Measurements from ENCODE around the gene MATN4.
"Not testable (repeated sequence)": the region's sequence is repeated elsewhere in the genome, so short reads cannot be mapped to it uniquely, and the experiment has no call there.

The MATN4 gene, protein sequence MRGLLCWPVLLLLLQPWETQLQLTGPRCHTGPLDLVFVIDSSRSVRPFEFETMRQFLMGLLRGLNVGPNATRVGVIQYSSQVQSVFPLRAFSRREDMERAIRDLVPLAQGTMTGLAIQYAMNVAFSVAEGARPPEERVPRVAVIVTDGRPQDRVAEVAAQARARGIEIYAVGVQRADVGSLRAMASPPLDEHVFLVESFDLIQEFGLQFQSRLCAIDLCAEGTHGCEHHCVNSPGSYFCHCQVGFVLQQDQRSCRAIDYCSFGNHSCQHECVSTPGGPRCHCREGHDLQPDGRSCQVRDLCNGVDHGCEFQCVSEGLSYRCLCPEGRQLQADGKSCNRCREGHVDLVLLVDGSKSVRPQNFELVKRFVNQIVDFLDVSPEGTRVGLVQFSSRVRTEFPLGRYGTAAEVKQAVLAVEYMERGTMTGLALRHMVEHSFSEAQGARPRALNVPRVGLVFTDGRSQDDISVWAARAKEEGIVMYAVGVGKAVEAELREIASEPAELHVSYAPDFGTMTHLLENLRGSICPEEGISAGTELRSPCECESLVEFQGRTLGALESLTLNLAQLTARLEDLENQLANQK

DNA sequence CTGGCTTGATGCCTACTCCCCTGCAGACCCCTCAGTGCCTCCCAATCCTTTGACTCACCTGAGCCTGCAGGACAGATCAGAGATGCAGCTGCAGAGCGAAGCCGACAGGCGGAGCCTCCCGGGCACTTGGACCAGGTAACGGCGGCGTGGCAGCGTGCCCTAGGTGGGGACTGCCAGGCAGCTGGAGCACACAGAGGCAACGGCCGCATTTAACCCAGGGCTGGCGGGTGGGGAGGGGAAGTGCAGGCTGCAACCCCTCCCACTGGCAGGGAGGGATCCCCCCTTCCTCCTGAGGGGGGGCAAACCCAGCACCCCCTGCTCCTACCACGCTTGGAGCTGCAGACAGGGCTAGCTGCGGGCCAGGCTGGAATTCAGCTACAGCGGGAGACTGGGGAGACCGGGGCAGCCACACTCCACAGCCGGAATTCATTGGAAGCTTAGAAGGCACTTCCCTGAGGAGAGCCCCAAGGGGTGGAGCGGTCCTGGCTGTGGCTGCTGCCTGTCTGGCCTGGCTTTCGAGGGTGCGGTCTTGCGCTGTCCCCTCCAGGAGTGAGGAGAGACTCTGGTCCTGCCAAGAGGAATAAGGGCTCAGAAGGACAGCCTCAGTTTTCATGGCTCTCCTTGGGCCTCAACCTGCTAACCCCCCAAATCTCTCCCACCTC lies at the start of gene MATN4:
Gene MATN4, minus strand, starts transcription at position 183 of the 662 bp plus-strand sequence. CDS start 2,717 bp downstream, outside the sequence.
- no peak for DNase-seq (ENCODE audit: extremely low read depth in 1 of 2, low read depth in 1 of 2)

DNA sequence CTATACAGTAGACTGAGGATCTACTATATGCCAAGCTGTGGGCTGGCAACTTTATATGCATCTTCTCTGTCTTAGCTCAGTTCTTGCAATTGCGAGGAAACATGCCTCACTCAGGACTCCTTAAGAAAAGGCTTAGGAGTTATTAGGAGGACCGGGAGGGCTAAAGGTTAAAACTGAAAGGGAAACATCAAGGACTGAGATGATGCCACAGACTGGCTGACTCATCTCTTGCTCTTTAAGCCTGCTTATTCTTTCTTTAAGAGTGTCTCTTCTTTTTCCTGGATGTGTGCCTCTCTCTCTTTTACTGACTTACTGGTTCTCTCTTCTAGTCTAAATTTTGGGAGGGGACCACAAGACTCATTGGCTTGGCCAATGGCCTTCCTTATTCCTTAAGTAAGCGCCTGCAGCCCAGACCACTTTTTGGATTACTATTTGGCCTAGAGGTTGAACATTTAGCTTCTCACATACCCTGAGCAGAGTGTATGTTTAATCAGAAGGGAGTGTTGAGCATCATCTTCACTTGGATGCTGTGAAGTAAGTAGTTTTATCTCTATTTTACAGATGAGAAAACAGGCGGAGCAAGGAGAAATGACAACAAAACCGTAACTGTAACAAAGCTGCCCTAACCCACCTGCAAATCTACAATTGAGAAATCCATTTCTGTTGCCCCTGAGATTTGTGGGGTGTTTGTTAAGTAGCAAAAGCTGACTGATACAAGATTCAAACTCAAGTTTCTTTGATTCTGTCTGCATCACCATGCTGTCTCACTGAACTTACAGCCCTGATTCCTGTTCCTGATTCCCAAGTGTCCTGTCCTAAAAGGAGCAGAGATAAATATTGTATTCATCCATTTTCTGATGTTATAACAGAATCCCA lies 47.3 kb upstream of the MATN4 start:
- no peak for DNase-seq (ENCODE audit: extremely low read depth in 1 of 2, low read depth in 1 of 2)

DNA sequence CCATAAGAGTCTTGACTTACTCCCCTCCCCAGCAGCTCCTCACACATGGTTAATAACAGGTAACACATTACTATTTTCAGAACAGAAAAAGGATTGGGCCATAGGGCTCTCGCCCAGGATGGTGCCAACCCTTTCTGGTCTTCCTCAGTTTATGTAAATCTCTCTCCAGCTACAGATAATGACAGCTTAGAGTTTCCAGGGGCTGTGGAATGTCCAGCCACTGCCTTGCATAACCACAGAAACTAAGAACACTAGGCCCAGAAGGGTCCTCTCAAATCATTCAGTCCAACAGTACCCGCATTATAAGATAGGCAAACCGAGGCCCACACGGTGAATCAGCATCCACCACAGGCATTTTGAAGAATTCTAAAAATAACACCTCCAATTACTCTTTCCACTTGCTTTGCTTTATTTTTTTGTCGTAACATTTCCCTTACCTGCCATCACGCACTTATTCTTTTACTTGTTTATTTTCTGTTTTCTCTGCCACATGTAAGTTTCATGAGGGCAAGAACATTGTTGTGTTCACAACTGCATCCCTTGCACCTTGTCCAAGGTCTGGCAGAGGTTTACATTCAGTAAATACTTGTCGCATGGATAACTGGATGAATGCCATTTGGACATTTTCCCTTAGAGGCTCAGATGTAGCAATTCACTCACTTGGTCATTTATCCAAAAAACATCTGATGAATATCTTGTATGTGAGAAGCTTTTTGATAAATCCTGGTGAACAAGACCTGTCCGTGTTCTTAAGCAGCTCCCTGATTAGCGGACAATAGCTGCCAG lies 46.5 kb upstream of the MATN4 start:
- no peak for DNase-seq (ENCODE audit: extremely low read depth in 1 of 2, low read depth in 1 of 2)

DNA sequence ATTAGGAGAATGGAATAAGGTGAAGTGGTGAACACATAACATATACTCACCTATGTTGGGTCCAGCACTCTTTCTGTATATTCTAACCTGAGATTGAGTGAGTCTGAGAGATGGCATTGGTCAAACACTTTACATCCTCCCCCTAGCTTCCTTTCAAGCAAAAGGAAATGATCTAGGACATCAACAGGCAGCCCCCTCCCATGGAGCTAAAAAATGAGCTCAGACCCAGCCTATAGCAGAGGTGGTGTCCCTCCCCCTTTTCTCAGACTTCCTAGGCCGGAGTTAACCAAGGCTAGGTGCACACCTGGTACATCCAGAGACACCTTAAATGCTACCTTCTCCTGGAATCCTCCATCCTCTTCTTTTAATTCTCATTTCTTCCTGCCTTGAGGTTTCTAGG lies 45.6 kb upstream of the MATN4 start:
- DNase-seq (ENCODE audit: extremely low read depth in 1 of 2, low read depth in 1 of 2): no peak

DNA sequence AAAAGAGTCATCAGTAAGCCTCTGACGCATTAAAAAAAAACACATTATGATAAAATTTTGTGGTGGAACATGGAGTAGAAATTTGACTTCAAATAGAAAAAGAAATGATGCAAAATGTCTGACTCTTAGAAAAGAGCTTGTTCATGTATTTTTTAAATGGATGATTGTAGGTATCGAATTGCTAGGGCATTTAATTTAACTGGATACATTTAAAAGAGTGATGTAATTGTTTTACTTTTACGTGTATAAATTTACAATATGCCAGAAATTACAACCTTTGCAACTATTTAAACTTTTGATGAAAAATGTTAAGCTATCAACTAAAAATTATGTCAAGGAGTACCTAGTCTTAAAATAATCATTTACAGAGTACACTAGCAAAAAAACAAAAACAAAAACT lies 44.6 kb upstream of the MATN4 start:
- DNase-seq (ENCODE audit: extremely low read depth in 1 of 2, low read depth in 1 of 2): no peak

DNA sequence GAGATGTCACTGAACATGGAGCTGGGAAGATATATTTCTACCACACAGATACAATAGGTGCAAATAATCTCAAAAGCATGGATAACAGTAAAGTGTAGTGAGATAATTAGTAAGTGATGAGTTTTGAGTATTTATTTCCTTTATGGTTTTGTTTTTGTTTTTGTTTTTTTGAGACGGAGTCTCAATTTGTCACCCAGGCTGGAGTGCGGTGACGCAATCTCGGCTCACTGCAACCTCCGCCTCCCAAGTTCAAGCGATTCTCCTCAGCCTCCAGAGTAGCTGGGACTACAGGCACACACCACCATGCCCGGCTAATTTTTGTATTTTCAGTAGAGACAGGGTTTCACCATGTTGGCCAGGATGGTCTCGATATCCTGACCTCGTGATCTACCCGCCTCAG lies 42.7 kb upstream of the MATN4 start:
- not testable (repeated sequence) for DNase-seq (ENCODE audit: extremely low read depth in 1 of 2, low read depth in 1 of 2)

DNA sequence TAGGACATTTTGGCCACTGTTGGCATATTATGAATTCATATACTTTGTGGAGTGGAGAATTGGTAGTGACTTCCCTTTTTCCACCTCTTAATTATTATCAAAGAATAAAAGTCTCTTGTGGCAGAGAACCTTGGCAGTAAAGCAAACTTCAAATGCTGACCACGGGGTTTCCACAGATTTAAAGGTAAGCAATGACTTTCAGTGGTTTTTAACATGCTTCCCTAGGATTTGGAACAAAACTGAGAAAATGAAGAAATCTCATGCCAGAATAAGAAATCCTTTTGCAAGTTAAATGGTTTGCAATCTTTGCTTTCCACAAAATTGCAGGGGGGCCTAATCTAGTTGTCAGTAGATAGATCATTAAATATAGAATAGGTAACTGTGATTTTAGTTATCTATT lies 42.1 kb upstream of the MATN4 start:
- DNase-seq (ENCODE audit: extremely low read depth in 1 of 2, low read depth in 1 of 2): no peak

DNA sequence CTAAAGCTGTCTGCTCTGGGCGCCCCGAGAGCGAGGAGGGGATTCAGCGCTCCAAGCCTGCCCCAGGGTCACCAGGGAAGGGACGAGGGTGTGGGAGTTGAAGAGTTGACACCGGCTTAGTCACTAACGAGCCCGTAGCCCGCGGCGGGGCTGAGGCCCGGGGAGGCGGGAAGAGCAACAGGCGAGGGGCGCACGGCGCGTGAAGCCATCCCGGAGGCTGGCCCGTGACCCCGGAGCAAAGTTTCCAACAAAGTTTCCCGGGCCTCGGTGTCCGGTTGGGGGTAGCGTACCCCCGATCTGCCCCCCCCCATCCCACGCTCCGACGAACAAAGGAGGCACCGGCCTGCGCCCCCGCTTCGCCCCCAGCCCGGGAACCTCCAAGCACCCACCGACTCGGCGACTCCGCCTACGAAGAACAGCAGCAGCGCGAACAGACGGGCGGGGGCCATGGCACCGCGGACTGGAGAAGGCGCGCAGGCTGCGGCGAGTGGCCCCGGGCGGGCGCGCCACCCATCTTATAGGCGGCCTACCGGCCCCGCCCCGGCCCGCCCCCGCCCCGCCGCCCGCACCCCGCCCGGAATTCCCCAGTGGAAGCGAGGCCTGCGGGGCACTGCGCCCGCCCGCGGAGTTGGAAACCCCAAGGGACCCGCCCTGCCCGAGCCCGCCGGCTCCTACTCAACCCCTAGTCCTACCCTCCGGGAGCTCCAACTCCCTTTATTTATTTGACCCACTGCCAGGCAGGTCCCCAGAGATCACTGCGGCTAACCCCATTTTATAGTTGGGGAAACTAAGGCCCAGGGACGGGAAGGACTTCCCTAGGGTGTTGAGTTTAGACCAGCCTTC lies 40.1 kb upstream of the MATN4 start, which contains the start of gene SDC4:
Gene SDC4, minus strand, starts transcription at position 489 of the 843 bp plus-strand sequence. Its CDS starts 40 bp downstream, at position 449.
- peak in 1 of 2 donors; percentile 49 for DNase-seq (ENCODE audit: extremely low read depth in 1 of 2, low read depth in 1 of 2)

DNA sequence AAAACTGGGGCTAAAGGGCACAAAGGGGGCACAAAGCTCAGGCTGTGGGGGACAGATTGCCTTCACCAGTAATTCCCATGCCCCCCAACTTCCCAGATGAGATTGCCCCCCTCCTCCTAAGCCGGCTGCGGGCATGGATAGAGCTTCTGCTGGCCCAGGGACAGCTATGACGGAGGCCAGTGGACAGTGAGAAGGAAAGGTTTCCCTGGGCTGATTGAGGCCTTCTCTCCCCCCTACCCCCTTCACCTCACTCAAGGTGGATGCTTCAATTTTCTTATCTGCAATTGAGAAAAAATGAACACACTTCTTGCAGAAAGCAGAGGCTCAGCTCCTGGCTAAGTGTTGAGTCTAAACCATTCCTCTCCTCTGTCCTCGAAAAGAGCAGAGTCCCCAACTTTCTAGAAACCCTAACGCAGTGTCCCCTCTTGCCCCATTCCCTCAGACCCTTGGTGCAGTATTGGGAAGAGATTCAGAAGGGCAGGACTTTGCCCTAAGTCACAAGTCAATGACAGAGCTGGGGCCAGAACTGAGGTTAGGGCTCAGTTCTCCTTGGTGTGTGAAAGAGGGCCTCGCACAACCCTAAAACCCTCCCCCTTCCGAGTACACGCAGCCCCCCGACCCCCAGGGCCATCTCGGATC lies 39.3 kb upstream of the MATN4 start:
- no peak for DNase-seq (ENCODE audit: extremely low read depth in 1 of 2, low read depth in 1 of 2)

DNA sequence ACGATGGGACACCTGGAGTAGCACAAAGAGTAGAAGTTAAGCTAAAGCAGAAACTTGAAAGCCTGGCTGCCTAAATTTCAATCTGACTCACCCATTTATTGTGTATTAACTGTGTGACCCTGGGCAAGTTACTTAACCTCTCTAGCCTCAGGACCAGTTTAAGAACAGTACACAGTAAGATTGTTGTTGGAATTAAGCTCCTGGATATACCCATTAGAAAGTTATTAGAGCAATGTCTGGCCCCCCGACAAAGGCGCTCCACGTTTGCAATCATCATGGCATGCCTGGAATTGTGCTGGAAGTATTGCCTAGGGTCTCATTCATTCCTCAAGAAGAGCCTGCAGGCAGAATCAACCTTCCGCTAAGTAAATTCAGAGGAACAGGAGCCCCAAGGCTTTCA lies 38.8 kb upstream of the MATN4 start:
- no peak for DNase-seq (ENCODE audit: extremely low read depth in 1 of 2, low read depth in 1 of 2)

DNA sequence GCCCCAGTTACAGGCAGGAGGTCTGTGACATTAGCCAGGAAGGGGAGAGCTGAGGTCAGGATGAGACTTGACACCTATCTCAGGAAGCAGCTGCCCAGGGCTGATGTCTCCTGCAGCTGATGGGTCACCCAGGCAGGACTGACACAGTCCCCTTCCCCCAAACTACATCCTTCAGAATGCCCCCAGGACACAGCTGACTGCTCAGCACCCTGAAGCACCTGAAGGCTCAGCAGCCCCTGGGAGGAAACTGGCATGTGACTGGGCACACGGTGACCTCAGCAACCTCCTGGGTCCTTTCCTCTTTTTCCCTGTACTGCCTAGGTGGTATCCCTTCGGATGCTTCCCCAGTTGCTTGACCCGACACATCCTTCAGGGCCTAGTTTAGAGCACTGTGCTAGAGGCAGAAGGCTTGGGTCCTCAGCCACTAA lies 38.2 kb upstream of the MATN4 start:
- DNase-seq (ENCODE audit: extremely low read depth in 1 of 2, low read depth in 1 of 2): no peak

DNA sequence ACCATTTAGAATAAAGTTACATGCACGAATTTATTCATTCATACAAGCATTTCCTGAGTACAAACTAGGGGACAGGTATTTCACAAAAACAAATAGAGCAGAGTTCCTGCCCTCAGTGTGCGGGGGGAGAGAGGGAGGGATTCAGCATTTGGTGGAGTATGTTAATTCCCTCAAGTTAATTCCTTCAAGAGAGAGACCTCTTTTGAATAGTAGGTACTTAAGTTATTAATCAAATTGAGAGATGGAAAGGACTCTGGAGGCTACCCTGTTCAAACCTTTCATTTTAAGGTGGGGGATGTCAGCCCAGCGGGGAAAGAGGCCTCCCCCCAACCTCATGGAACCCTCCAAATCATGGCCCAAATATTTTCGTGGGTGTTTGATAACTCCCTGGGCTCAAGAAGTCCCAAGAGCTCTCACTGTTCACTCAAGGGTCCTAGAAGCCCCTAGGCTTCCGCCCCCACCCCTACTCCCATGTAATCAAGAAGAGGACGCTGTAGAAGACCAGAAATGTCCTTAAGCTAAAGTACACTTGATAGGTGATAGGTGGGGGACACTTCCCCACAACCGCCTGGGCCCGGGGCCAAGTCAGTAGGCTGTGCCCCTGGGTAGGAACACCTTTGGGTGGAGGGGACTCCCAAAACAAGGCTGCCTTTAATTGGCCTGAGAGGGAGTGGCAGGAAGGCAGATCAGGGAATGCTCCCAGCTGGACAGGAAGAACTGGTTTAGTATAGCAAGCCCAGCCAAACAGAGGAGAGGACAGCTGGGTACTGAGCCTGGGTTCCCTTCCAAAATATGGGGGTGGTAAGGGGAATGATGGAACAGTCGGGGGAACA lies 37.2 kb upstream of the MATN4 start:
- DNase-seq (ENCODE audit: extremely low read depth in 1 of 2, low read depth in 1 of 2): no peak

DNA sequence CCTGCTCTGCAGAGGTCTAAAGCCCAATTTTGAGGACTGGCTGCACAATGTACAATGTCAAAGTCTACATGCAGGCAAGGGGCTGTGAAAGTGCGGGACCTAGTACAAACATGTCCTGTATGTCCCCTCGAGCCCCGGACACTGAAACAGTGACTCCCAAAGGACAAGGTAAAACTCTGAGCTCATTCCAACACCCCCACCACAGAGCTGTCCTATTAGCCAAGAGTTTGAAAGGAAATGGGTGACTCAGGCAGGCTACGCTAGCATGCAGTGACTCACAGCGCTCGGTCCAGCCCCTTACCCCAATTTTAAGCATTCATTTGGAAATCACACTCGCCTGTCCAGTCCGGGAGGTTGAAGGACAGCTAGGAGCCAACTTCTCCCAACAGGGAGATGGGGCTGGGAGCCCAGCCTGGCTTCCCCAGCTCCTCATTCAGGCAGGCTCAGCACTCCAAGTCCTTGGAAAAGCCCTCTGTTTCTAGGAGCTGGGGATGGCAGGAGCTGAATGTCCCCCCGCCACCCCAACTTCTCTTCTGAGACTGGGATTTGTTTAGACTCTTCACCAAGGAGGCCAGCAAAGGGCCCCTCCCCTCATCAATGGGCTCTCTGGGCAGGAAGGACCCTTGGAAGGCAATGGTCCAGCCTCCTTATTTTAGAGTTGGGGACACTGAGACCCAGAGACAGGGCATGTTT lies 36.2 kb upstream of the MATN4 start:
- no peak for DNase-seq (ENCODE audit: extremely low read depth in 1 of 2, low read depth in 1 of 2)

DNA sequence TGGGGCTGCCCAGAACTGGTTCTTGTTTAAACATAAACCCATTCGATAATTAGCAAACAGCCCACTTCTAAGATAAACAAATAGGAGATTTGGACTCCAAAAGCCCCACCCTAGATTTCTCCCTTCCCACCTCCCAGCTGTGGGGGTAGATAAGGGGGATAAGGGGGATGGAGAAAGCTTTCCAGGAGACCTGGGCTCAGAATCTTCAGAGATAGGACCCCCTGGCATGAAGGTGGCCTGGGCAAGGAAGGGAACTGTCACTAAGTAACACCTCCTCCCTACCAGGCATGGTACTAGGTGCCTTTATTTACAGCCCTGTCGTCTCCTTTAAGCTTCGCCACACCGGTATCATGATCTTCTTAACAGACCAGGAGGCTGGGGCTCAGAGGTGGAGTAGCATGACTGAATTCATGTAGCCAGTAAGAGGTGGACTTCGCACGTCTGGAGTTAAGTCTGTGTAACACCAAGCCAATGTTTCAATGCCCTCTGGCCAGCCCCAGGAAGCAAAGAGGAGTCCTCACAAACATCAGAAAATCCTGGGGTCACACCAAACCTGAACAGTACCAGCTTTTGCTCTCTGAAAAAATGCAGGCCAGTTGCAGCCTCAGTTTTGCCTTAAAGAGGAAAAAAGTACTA lies 35.6 kb upstream of the MATN4 start:
- DNase-seq (ENCODE audit: extremely low read depth in 1 of 2, low read depth in 1 of 2): no peak

DNA sequence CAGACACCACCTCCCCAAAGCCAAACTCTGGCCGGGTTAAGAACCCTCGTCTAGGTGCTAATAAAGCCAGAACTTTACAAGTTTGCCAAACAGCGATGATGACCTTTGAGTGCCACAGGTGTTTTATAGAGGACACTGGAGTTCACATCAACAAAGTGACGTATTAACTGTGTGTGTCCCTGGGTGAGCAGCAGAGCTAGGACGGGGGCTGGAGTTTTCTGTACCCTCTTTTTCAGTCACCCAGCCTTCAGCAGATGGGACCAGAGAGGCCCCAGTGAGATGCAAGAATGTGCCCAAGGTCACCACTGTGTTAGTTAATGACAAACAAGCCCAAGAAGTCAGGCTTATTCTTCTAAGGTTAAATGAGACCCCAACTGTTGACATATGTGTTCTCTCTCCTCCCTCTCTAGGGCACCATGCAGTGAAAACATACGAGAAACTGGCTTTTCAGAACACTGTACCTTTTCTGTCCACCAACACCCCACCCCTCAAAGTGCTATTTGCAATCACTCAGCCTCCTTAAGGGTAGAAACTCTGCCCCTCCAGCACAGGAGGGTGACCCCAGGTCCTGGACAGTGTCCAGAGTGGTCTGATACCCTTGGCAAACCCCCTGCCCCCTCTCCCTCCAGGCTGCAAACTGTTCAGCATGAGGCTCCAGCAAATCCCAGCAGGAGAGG lies 34.9 kb upstream of the MATN4 start:
- DNase-seq (ENCODE audit: extremely low read depth in 1 of 2, low read depth in 1 of 2): no peak
